ENCODE measurements around the gene HYAL1. TPM values are rescaled to one million over a fixed set of nuclear protein-coding genes. Genes with fewer than 3 reads are reported as not detected.
"Not testable (repeated sequence)": the region's sequence is repeated elsewhere in the genome, so short reads cannot be mapped to it uniquely, and the experiment has no call there.

The HYAL1 gene
- total and polyA plus RNA-seq, 2 donors, result 2.5 to 7.0 TPM

- Histone ChIP-seq H3K27ac (ENCODE audit: low read depth) (no peak overlapping the region), H3K4me1 (ENCODE audit: insufficient read depth) (no peaks in the 10 kb centered on the region), H3K4me3 (ENCODE audit: low read depth, low read length) (no peak overlapping the region), H3K36me3 (ENCODE audit: insufficient read depth) (no peaks in the 10 kb centered on the region)
- WGBS, result 47% methylated on average over 26 of the region's 26 CpGs
- no peak for DNase-seq (ENCODE audit: extremely low spot score)
Observed at GRCh38 chr3:50274371-50275104, 28.8 kb downstream of the HYAL1 start.

- Histone ChIP-seq H3K4me1 (ENCODE audit: insufficient read depth) (peaks cover 3% of the 10 kb centered on the region), H3K36me3 (ENCODE audit: insufficient read depth) (no peaks in the 10 kb centered on the region), H3K4me3 (ENCODE audit: low read depth, low read length) (no peak overlapping the region), H3K27ac (ENCODE audit: low read depth) (no peak overlapping the region)
- no peak for DNase-seq (ENCODE audit: extremely low spot score)
- 56% methylated on average over 31 of the region's 31 CpGs for WGBS
Observed at GRCh38 chr3:50273689-50274065, 29.7 kb downstream of the HYAL1 start.

- Histone ChIP-seq H3K4me3 (ENCODE audit: low read depth, low read length) (no peak overlapping the region), H3K27ac (ENCODE audit: low read depth) (no peak overlapping the region), H3K36me3 (ENCODE audit: insufficient read depth) (no peaks in the 10 kb centered on the region), H3K4me1 (ENCODE audit: insufficient read depth) (peaks cover 3% of the 10 kb centered on the region)
- DNase-seq (ENCODE audit: extremely low spot score), result no peak
- 10% methylated on average over 61 of the region's 61 CpGs for WGBS
Observed at GRCh38 chr3:50272911-50273688, 30.3 kb downstream of the HYAL1 start.

- H3K36me3 ChIP-seq (ENCODE audit: insufficient read depth); H3K27ac ChIP-seq (ENCODE audit: low read depth); DNase-seq (ENCODE audit: extremely low spot score); H3K4me3 ChIP-seq (ENCODE audit: low read depth, low read length); H3K4me1 ChIP-seq (ENCODE audit: insufficient read depth): not testable (repeated sequence)
- 69% methylated on average over 10 of the region's 10 CpGs for WGBS
Observed at GRCh38 chr3:50272538-50272910, 30.9 kb downstream of the HYAL1 start.

- no peaks in the 10 kb centered on the region for H3K36me3 ChIP-seq (ENCODE audit: insufficient read depth)
- no peak for DNase-seq (ENCODE audit: extremely low spot score)
- WGBS, result 77% methylated on average over 10 of the region's 10 CpGs
- peaks cover 3% of the 10 kb centered on the region for H3K4me1 ChIP-seq (ENCODE audit: insufficient read depth)
- H3K4me3 ChIP-seq (ENCODE audit: low read depth, low read length), result no peak overlapping the region
- no peak overlapping the region for H3K27ac ChIP-seq (ENCODE audit: low read depth)
Observed at GRCh38 chr3:50271314-50271936, 31.9 kb downstream of the HYAL1 start.

- peaks cover 4% of the 10 kb centered on the region for H3K4me1 ChIP-seq (ENCODE audit: insufficient read depth)
- no peak overlapping the region for H3K4me3 ChIP-seq (ENCODE audit: low read depth, low read length)
- DNase-seq (ENCODE audit: extremely low spot score), result no peak
- no peak overlapping the region for H3K27ac ChIP-seq (ENCODE audit: low read depth)
- no peaks in the 10 kb centered on the region for H3K36me3 ChIP-seq (ENCODE audit: insufficient read depth)
- WGBS, result 79% methylated on average over 19 of the region's 19 CpGs
Observed at GRCh38 chr3:50270422-50271224, 32.8 kb downstream of the HYAL1 start.

GRCh38 chr3:50269977-50270413 lies 33.4 kb downstream of the HYAL1 start:
- Histone ChIP-seq H3K4me1 (ENCODE audit: insufficient read depth) (peaks cover 5% of the 10 kb centered on the region), H3K4me3 (ENCODE audit: low read depth, low read length) (no peak overlapping the region), H3K36me3 (ENCODE audit: insufficient read depth) (no peaks in the 10 kb centered on the region), H3K27ac (ENCODE audit: low read depth) (no peak overlapping the region)
- no peak for DNase-seq (ENCODE audit: extremely low spot score)
- WGBS, result 76% methylated on average over 8 of the region's 8 CpGs

GRCh38 chr3:50269460-50269859 lies 33.9 kb downstream of the HYAL1 start:
- peaks cover 5% of the 10 kb centered on the region for H3K4me1 ChIP-seq (ENCODE audit: insufficient read depth)

GRCh38 chr3:50268703-50269451 lies 34.5 kb downstream of the HYAL1 start, which contains the start of gene SEMA3B:
Gene SEMA3B, plus strand, starts transcription at chr3:50269147. Its CDS starts 94 bp downstream, at chr3:50269241.
- peak within 1 kb of the TSS; percentile 66 for H3K27ac ChIP-seq (ENCODE audit: low read depth)
- peak within 1 kb of the TSS; percentile 34 for H3K4me3 ChIP-seq (ENCODE audit: low read depth, low read length)
- no peak for DNase-seq (ENCODE audit: extremely low spot score)
- 28% methylated on average over 21 of the region's 21 CpGs for WGBS
- H3K36me3 ChIP-seq (ENCODE audit: insufficient read depth), result no peaks in the 10 kb centered on the region
- H3K4me1 ChIP-seq (ENCODE audit: insufficient read depth), result peaks cover 5% of the 10 kb centered on the region

More at GRCh38 chr3:50269460-50269859, 33.9 kb downstream of the HYAL1 start:
- DNase-seq (ENCODE audit: extremely low spot score), result no peak
- Histone ChIP-seq H3K36me3 (ENCODE audit: insufficient read depth) (no peaks in the 10 kb centered on the region), H3K4me3 (ENCODE audit: low read depth, low read length) (no peak overlapping the region), H3K27ac (ENCODE audit: low read depth) (peak overlapping the region; percentile 32)
- whole genome bisulfite sequencing, result 44% methylated on average over 4 of the region's 4 CpGs

- no peak for DNase-seq (ENCODE audit: extremely low spot score)
- Histone ChIP-seq H3K4me1 (ENCODE audit: insufficient read depth) (peaks cover 5% of the 10 kb centered on the region), H3K4me3 (ENCODE audit: low read depth, low read length) (no peak overlapping the region), H3K36me3 (ENCODE audit: insufficient read depth) (no peaks in the 10 kb centered on the region), H3K27ac (ENCODE audit: low read depth) (no peak overlapping the region)
- WGBS, result 43% methylated on average over 3 of the region's 3 CpGs
Observed at GRCh38 chr3:50268276-50268675, 35.1 kb downstream of the HYAL1 start.

GRCh38 chr3:50267280-50267913 lies 36.0 kb downstream of the HYAL1 start:
- no peaks in the 10 kb centered on the region for H3K36me3 ChIP-seq (ENCODE audit: insufficient read depth)
- peak overlapping the region; percentile 34 for H3K4me3 ChIP-seq (ENCODE audit: low read depth, low read length)
- WGBS, result 6% methylated on average over 22 of the region's 22 CpGs
- no peak for DNase-seq (ENCODE audit: extremely low spot score)
- peak overlapping the region; percentile 70 for H3K27ac ChIP-seq (ENCODE audit: low read depth)
- H3K4me1 ChIP-seq (ENCODE audit: insufficient read depth), result peaks cover 5% of the 10 kb centered on the region

- Histone ChIP-seq H3K36me3 (ENCODE audit: insufficient read depth) (no peaks in the 10 kb centered on the region), H3K4me3 (ENCODE audit: low read depth, low read length) (peak overlapping the region; percentile 34), H3K4me1 (ENCODE audit: insufficient read depth) (peaks cover 5% of the 10 kb centered on the region), H3K27ac (ENCODE audit: low read depth) (peak overlapping the region; percentile 70)
- 51% methylated on average over 7 of the region's 7 CpGs for WGBS
- no peak for DNase-seq (ENCODE audit: extremely low spot score)
Observed at GRCh38 chr3:50266836-50267235, 36.5 kb downstream of the HYAL1 start.

All from urinary bladder (tissue), 4 donors.